GM23338 (cell line): ENCODE measurements around the gene SRM. TPM values are rescaled to one million over a fixed set of nuclear protein-coding genes. Genes with fewer than 3 reads are reported as not detected.
A peak's percentile ranks its signal among the peaks of the same experiment; 100 is the strongest.

Experiments
- ATAC-seq: fragments of 200-7000 bp; cut with Tn5 transposase; 3 replicates; pipeline ENCODE4 v1.9.1; 2020
- DNase-seq: peaks from one replicate; pipeline ENCODE4 v3.0.0-alpha.2; 2015; ENCODE audit warnings: low spot score
- H2AFZ ChIP-seq: fragments of 200-600 bp; sonication (generic); 2 replicates; pipeline ENCODE4 v1.8.0; 2016; ENCODE audit warnings: antibody characterized with exemption, mild to moderate bottlenecking, moderate library complexity
- H3F3A ChIP-seq: fragments of 200-600 bp; sonication (generic); replicated peaks from 2 replicates; pipeline ENCODE4 v1.8.0; 2017; ENCODE audit warnings: antibody characterized with exemption, mixed run types, low read depth
- H3K27ac ChIP-seq: fragments of 200-600 bp; sonication (generic); 2 replicates; pipeline ENCODE4 v1.6.1; 2016; ENCODE audit warnings: low read depth
- H3K27me3 ChIP-seq: fragments of 200-600 bp; sonication (generic); 2 replicates; pipeline ENCODE4 v1.8.0; 2016; ENCODE audit warnings: mild to moderate bottlenecking, mixed run types, moderate library complexity; ENCODE audit not compliant: insufficient read depth
- H3K36me3 ChIP-seq: fragments of 200-600 bp; sonication (generic); 2 replicates; pipeline ENCODE4 v1.8.0; 2016; ENCODE audit warnings: mild to moderate bottlenecking; ENCODE audit not compliant: insufficient read depth
- H3K4me1 ChIP-seq: fragments of 200-600 bp; sonication (generic); 2 replicates; pipeline ENCODE4 v1.8.0; 2016; ENCODE audit warnings: mild to moderate bottlenecking, moderate library complexity; ENCODE audit not compliant: insufficient read depth
- H3K4me2 ChIP-seq: fragments of 200-600 bp; sonication (generic); 2 replicates; pipeline ENCODE4 v1.7.1; 2017; ENCODE audit warnings: mixed run types
- H3K4me3 ChIP-seq: fragments of 200-600 bp; sonication (generic); 2 replicates; pipeline ENCODE4 v1.6.1; 2016; ENCODE audit warnings: mixed run types
- H3K79me2 ChIP-seq: fragments of 200-600 bp; sonication (generic); replicated peaks from 2 replicates; pipeline ENCODE4 v1.8.0; 2017; ENCODE audit warnings: mild to moderate bottlenecking; ENCODE audit not compliant: insufficient read depth
- H3K9me2 ChIP-seq: fragments of 200-600 bp; sonication (generic); 2 replicates; pipeline ENCODE4 v1.8.0; 2017; ENCODE audit not compliant: insufficient read depth
- H4K20me1 ChIP-seq: fragments of 200-600 bp; sonication (generic); replicated peaks from 2 replicates; pipeline ENCODE4 v1.8.0; 2017; ENCODE audit warnings: mild to moderate bottlenecking; ENCODE audit not compliant: insufficient read depth
- H3K27ac Mint-ChIP-seq: 2 replicates; pipeline ENCODE4 v1.8.0; 2020; ENCODE audit warnings: inconsistent platforms, mild to moderate bottlenecking, moderate library complexity, mixed read lengths
- H3K27me3 Mint-ChIP-seq: 3 replicates; pipeline ENCODE4 v1.8.0; 2022; ENCODE audit warnings: low read depth, mild to moderate bottlenecking, moderate library complexity, mixed read lengths, inconsistent platforms; ENCODE audit not compliant: insufficient read depth, poor library complexity
- H3K36me3 Mint-ChIP-seq: 3 replicates; pipeline ENCODE4 v1.8.0; 2021; ENCODE audit warnings: low read depth, mild to moderate bottlenecking, inconsistent platforms, moderate library complexity, mixed read lengths
- H3K4me1 Mint-ChIP-seq: 3 replicates; pipeline ENCODE4 v1.8.0; 2020; ENCODE audit warnings: mild to moderate bottlenecking, inconsistent platforms, mixed read lengths
- H3K4me3 Mint-ChIP-seq: 3 replicates; pipeline ENCODE4 v1.8.0; 2021; ENCODE audit warnings: moderate library complexity, mild to moderate bottlenecking, inconsistent platforms, mixed read lengths
- H3K9me3 Mint-ChIP-seq: 3 replicates; pipeline ENCODE4 v1.8.0; 2020; ENCODE audit warnings: moderate library complexity, mild to moderate bottlenecking, inconsistent platforms, mixed read lengths
- EZH2phosphoT487 ChIP-seq: fragments of 200-600 bp; sonication (generic); IDR thresholded peaks from one replicate; pipeline ENCODE4 v1.8.1; 2018; ENCODE audit warnings: antibody characterized with exemption; ENCODE audit not compliant: unreplicated experiment
- JUNB ChIP-seq: IDR thresholded peaks from one replicate; pipeline ENCODE4 v1.6.1; 2016; ENCODE audit warnings: antibody characterized with exemption; ENCODE audit not compliant: unreplicated experiment
- NANOG ChIP-seq: IDR thresholded peaks from 2 replicates; pipeline ENCODE4 v1.6.1; 2016; ENCODE audit warnings: antibody characterized with exemption, borderline replicate concordance
- polyA plus RNA-seq: library from polyadenylated mRNA; unstranded; fragments of >200 nt; fragmentation: Nextera tagmentation; extraction: Ambion mirVana; gene quantifications from 2 replicates; pipeline ENCODE4 v1.2.1, GENCODE V29; 2016
- total RNA-seq: library from RNA; depleted of rRNA; stranded (reverse); fragments of >200 nt; shearing (Covaris generic); gene quantifications from 2 replicates; pipeline ENCODE4 v1.2.3, GENCODE V29; 2014
- TF ChIP-seq, protein P1 (sequence below): fragments of 250-450 bp; sonication (Bioruptor Pico); IDR thresholded peaks from 2 replicates; pipeline ENCODE4 v1.5.0; 2020; ENCODE audit warnings: mild to moderate bottlenecking, moderate library complexity
- TF ChIP-seq, protein P2 (sequence below): IDR thresholded peaks from 2 replicates; pipeline ENCODE4 v1.6.1; 2016; ENCODE audit warnings: antibody characterized with exemption
- TF ChIP-seq, protein P3 (sequence below), 2 experiments: fragments of 200-600 bp in 1 of 2; sonication (generic) in 1 of 2; conservative IDR thresholded peaks; 2 replicates each; pipeline versions ENCODE4 v1.5.1 to v1.6.1; 2016 to 2017; ENCODE audit warnings: antibody characterized with exemption in 2 of 2, low read depth in 2 of 2, mild to moderate bottlenecking in 2 of 2, moderate library complexity in 1 of 2

SRM gene
- total and polyA plus RNA-seq, 2 experiments from 2014 or later: 170 to 253 TPM

DNA sequence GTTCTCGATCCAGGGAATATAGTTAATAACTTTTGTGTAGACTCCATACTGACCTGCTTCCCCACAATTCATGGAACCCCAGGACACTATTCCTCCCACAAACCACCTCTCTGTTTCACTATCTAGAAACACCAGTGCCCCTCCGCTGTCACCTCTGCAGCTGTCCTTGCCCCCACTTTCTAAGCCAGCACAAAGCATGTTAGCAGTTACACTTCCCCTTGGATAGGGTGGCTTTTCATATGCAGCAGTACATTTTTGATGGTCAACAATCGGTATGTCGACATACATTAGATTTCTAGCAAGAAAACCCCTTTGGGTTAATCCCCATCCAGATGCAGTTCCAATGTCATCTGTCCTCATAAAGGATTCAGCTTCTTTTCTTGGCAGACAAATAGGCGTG lies 32.9 kb downstream of the SRM start (continued):
- TF ChIP-seq, protein P1, sequence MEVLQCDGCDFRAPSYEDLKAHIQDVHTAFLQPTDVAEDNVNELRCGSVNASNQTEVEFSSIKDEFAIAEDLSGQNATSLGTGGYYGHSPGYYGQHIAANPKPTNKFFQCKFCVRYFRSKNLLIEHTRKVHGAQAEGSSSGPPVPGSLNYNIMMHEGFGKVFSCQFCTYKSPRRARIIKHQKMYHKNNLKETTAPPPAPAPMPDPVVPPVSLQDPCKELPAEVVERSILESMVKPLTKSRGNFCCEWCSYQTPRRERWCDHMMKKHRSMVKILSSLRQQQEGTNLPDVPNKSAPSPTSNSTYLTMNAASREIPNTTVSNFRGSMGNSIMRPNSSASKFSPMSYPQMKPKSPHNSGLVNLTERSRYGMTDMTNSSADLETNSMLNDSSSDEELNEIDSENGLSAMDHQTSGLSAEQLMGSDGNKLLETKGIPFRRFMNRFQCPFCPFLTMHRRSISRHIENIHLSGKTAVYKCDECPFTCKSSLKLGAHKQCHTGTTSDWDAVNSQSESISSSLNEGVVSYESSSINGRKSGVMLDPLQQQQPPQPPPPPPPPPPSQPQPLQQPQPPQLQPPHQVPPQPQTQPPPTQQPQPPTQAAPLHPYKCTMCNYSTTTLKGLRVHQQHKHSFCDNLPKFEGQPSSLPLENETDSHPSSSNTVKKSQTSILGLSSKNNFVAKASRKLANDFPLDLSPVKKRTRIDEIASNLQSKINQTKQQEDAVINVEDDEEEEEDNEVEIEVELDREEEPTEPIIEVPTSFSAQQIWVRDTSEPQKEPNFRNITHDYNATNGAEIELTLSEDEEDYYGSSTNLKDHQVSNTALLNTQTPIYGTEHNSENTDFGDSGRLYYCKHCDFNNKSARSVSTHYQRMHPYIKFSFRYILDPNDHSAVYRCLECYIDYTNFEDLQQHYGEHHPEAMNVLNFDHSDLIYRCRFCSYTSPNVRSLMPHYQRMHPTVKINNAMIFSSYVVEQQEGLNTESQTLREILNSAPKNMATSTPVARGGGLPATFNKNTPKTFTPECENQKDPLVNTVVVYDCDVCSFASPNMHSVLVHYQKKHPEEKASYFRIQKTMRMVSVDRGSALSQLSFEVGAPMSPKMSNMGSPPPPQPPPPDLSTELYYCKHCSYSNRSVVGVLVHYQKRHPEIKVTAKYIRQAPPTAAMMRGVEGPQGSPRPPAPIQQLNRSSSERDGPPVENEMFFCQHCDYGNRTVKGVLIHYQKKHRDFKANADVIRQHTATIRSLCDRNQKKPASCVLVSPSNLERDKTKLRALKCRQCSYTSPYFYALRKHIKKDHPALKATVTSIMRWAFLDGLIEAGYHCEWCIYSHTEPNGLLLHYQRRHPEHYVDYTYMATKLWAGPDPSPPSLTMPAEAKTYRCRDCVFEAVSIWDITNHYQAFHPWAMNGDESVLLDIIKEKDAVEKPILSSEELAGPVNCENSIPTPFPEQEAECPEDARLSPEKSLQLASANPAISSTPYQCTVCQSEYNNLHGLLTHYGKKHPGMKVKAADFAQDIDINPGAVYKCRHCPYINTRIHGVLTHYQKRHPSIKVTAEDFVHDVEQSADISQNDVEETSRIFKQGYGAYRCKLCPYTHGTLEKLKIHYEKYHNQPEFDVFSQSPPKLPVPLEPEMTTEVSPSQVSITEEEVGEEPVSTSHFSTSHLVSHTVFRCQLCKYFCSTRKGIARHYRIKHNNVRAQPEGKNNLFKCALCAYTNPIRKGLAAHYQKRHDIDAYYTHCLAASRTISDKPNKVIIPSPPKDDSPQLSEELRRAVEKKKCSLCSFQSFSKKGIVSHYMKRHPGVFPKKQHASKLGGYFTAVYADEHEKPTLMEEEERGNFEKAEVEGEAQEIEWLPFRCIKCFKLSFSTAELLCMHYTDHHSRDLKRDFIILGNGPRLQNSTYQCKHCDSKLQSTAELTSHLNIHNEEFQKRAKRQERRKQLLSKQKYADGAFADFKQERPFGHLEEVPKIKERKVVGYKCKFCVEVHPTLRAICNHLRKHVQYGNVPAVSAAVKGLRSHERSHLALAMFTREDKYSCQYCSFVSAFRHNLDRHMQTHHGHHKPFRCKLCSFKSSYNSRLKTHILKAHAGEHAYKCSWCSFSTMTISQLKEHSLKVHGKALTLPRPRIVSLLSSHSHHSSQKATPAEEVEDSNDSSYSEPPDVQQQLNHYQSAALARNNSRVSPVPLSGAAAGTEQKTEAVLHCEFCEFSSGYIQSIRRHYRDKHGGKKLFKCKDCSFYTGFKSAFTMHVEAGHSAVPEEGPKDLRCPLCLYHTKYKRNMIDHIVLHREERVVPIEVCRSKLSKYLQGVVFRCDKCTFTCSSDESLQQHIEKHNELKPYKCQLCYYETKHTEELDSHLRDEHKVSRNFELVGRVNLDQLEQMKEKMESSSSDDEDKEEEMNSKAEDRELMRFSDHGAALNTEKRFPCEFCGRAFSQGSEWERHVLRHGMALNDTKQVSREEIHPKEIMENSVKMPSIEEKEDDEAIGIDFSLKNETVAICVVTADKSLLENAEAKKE: no peak
- TF ChIP-seq JUNB: no peak
- TF ChIP-seq, protein P2, sequence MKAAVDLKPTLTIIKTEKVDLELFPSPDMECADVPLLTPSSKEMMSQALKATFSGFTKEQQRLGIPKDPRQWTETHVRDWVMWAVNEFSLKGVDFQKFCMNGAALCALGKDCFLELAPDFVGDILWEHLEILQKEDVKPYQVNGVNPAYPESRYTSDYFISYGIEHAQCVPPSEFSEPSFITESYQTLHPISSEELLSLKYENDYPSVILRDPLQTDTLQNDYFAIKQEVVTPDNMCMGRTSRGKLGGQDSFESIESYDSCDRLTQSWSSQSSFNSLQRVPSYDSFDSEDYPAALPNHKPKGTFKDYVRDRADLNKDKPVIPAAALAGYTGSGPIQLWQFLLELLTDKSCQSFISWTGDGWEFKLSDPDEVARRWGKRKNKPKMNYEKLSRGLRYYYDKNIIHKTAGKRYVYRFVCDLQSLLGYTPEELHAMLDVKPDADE: no peak
- TF ChIP-seq NANOG: no peak
- no peak for TF ChIP-seq EZH2phosphoT487

DNA sequence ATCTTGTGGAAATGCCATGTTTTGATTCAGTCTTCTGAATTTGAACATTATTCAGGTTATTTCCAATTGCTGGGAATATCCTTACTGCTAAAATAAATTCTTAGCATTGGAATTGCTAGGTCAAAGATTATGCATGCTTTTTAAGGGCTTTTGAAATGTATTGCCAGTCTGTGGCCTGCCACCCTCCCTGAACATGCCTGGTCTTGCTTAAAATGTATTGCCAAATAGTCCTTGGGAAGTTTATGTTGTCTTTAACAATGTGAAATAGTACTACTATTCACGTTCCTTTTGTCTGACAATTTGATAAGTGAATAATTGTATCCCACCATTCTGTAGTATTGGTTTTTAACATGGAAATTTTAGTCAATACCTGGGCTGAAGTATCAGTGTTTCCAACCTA lies 33.8 kb downstream of the SRM start:
- TF ChIP-seq EZH2phosphoT487: no peak
- TF ChIP-seq, protein P3, sequence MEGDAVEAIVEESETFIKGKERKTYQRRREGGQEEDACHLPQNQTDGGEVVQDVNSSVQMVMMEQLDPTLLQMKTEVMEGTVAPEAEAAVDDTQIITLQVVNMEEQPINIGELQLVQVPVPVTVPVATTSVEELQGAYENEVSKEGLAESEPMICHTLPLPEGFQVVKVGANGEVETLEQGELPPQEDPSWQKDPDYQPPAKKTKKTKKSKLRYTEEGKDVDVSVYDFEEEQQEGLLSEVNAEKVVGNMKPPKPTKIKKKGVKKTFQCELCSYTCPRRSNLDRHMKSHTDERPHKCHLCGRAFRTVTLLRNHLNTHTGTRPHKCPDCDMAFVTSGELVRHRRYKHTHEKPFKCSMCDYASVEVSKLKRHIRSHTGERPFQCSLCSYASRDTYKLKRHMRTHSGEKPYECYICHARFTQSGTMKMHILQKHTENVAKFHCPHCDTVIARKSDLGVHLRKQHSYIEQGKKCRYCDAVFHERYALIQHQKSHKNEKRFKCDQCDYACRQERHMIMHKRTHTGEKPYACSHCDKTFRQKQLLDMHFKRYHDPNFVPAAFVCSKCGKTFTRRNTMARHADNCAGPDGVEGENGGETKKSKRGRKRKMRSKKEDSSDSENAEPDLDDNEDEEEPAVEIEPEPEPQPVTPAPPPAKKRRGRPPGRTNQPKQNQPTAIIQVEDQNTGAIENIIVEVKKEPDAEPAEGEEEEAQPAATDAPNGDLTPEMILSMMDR (conservative IDR thresholded peaks at IDR 0.05; ENCODE audit: low read depth in 2 of 2): no peak
- H4K20me1 ChIP-seq: peaks cover 41% of the 10 kb centered on the region
- no peak overlapping the region for H2AFZ ChIP-seq
- H3K27me3 Mint-ChIP-seq: peaks cover 4% of the 10 kb centered on the region
- no peak overlapping the region for H3K4me3 Mint-ChIP-seq
- H3K9me3 Mint-ChIP-seq: no peaks in the 10 kb centered on the region
- H3K4me1 ChIP-seq: no peaks in the 10 kb centered on the region
- H3K27ac ChIP-seq: peak overlapping the region; percentile 67
- peaks cover 9% of the 10 kb centered on the region; the same call in 1 of the 2 replicates for H3K79me2 ChIP-seq
- DNase-seq (no peak), ATAC-seq (no peak)
- H3K4me2 ChIP-seq: no peak overlapping the region
- no peaks in the 10 kb centered on the region for H3K27me3 ChIP-seq
- peaks cover 50% of the 10 kb centered on the region for H3F3A ChIP-seq
- H3K9me2 ChIP-seq: no peaks in the 10 kb centered on the region
- no peak overlapping the region for H3K4me3 ChIP-seq
- peak overlapping the region; percentile 43; the same call in 1 of the 2 replicates for H3K27ac Mint-ChIP-seq
- H3K36me3 ChIP-seq: peaks cover 58% of the 10 kb centered on the region
- H3K4me1 Mint-ChIP-seq: peaks cover 4% of the 10 kb centered on the region; the same call in 2 of the 3 replicates
- H3K36me3 Mint-ChIP-seq: peaks cover 84% of the 10 kb centered on the region
